OCI-LY1 (cell line): Measurements from ENCODE around the gene MACROD2.

Experiments
- CTCF ChIP-seq: fragments of 200-600 bp; sonication (generic), shearing (Covaris generic); IDR thresholded peaks from 2 replicates; pipeline ENCODE4 v1.5.1; 2017; ENCODE audit warnings: mild to moderate bottlenecking, antibody characterized with exemption, low read length, moderate library complexity, mixed read lengths
- EZH2 ChIP-seq: fragments of 200-600 bp; sonication (generic), shearing (Covaris generic); IDR thresholded peaks from 2 replicates; pipeline ENCODE4 v1.8.0; 2017; ENCODE audit warnings: borderline replicate concordance, mixed run types, mild to moderate bottlenecking, antibody characterized with exemption, low read length, moderate library complexity, mixed read lengths

GRCh38 chr20:14009208-14009607 is 13.9 kb downstream of the MACROD2 start:
- TF ChIP-seq CTCF (no peak), EZH2 (no peak)
